HepG2 (cell line): ENCODE results near the gene ANKRA2. TPM values are rescaled to one million over a fixed set of nuclear protein-coding genes. Genes with fewer than 3 reads are reported as not detected.
A peak's percentile ranks its signal among the peaks of the same experiment; 100 is the strongest.

ENCODE experiments used
- BRF2 ChIP-seq: sonication (generic); formaldehyde crosslinking; IDR thresholded peaks from 2 replicates; pipeline ENCODE4 v1.8.1; 2022; ENCODE audit warnings: mild to moderate bottlenecking, missing genetic modification reagents
- GABPB1 ChIP-seq: IDR thresholded peaks from 2 replicates; pipeline ENCODE4 v1.6.1; 2016; ENCODE audit warnings: mild to moderate bottlenecking, missing genetic modification reagents, moderate library complexity, missing compliant biosample characterization
- HIC2 ChIP-seq: sonication (generic); formaldehyde crosslinking; IDR thresholded peaks from 2 replicates; pipeline ENCODE4 v1.9.0; 2022; ENCODE audit warnings: low read depth, missing genetic modification reagents
- LCORL ChIP-seq, 2 experiments: fragments of 450-650 bp in 1 of 2; sonication (generic) in 1 of 2; formaldehyde crosslinking in 1 of 2; IDR thresholded peaks; 2 replicates each; pipeline versions ENCODE4 v1.5.0 to v1.6.1; 2017 to 2020; ENCODE audit warnings: antibody characterized with exemption in 1 of 2, missing genetic modification reagents in 1 of 2
- MBD4 ChIP-seq: IDR thresholded peaks from 2 replicates; pipeline ENCODE4 v1.6.1; 2012; ENCODE audit warnings: low read length, inconsistent platforms, borderline replicate concordance
- MZF1 ChIP-seq: sonication (generic); formaldehyde crosslinking; IDR thresholded peaks from 2 replicates; pipeline ENCODE4 v1.8.1; 2023; ENCODE audit warnings: mild to moderate bottlenecking, missing genetic modification reagents, borderline replicate concordance
- NBN ChIP-seq: fragments of 450-650 bp; conservative IDR thresholded peaks from 2 replicates; pipeline ENCODE4 v1.6.1; 2017
- NCOA5 ChIP-seq: sonication (generic); formaldehyde crosslinking; IDR thresholded peaks from 2 replicates; pipeline ENCODE4 v1.4.0; 2020; ENCODE audit warnings: missing genetic modification reagents
- NFKBIZ ChIP-seq: IDR thresholded peaks from 2 replicates; pipeline ENCODE4 v1.6.1; 2018; ENCODE audit warnings: missing genetic modification reagents, missing compliant biosample characterization
- NR2F1 ChIP-seq, 2 experiments: fragments of 450-650 bp in 1 of 2; formaldehyde crosslinking in 1 of 2; IDR thresholded peaks; 2 replicates each; pipeline versions ENCODE4 v1.5.0 to v1.6.1; 2016 to 2020; ENCODE audit warnings: mild to moderate bottlenecking in 1 of 2, missing compliant biosample characterization in 1 of 2, missing genetic modification reagents in 1 of 2, moderate library complexity in 1 of 2
- RAD21 ChIP-seq: fragments of 450-650 bp; formaldehyde crosslinking; IDR thresholded peaks from 2 replicates; pipeline ENCODE4 v1.5.0; 2020; ENCODE audit warnings: mild to moderate bottlenecking
- RAD51 ChIP-seq: fragments of 450-650 bp; IDR thresholded peaks from 2 replicates; pipeline ENCODE4 v1.6.1; 2016; ENCODE audit warnings: borderline replicate concordance
- SUZ12 ChIP-seq: fragments of 150-350 bp; IDR thresholded peaks from 2 replicates; pipeline ENCODE4 v1.6.1; 2014; ENCODE audit warnings: low read depth, low read length
- TAF1 ChIP-seq: sonication (generic); formaldehyde crosslinking; IDR thresholded peaks from 2 replicates; pipeline ENCODE4 v1.4.0; 2020; ENCODE audit warnings: missing genetic modification reagents
- TEF ChIP-seq: sonication (generic); formaldehyde crosslinking; IDR thresholded peaks from 2 replicates; pipeline ENCODE4 v1.5.0; 2020; ENCODE audit warnings: missing genetic modification reagents
- ZC3H4 ChIP-seq: sonication (generic); formaldehyde crosslinking; IDR thresholded peaks from 2 replicates; pipeline ENCODE4 v1.4.0; 2020; ENCODE audit warnings: missing genetic modification reagents, borderline replicate concordance
- ZNF367 ChIP-seq: sonication (generic); formaldehyde crosslinking; IDR thresholded peaks from 2 replicates; pipeline ENCODE4 v1.4.0; 2020; ENCODE audit warnings: missing genetic modification reagents, borderline replicate concordance
- ZNF562 ChIP-seq: sonication (generic); formaldehyde crosslinking; IDR thresholded peaks from 2 replicates; pipeline ENCODE4 v1.8.0; 2022; ENCODE audit warnings: missing genetic modification reagents, borderline replicate concordance
- ZNF605 ChIP-seq: sonication (generic); formaldehyde crosslinking; IDR thresholded peaks from 2 replicates; pipeline ENCODE4 v1.8.0; 2022; ENCODE audit warnings: mild to moderate bottlenecking, missing genetic modification reagents
- polyA plus RNA-seq, 8 experiments: library from polyadenylated mRNA; depleted of rRNA in 3 of 8; stranded (reverse) in 7 of 8; unstranded in 1 of 8; fragments of >200 nt; fragmentation: Illumina TruSeq in 4 of 8; extraction: Trizol in 4 of 8; gene quantifications; 2 replicates each; pipeline versions ENCODE4 v1.2.1 to v1.2.3, GENCODE V29; 2011 to 2016; ENCODE audit warnings: low read depth in 4 of 8, missing spikeins in 1 of 8, mixed read lengths in 1 of 8; ENCODE audit not compliant: insufficient read depth in 1 of 8
- total RNA-seq, 5 experiments: library from RNA; depleted of rRNA; stranded (reverse); fragments of >200 nt; fragmentation: Illumina TruSeq; extraction: Trizol; gene quantifications; 2 replicates each; pipeline ENCODE4 v1.2.3, GENCODE V29; 2016; ENCODE audit warnings: low read depth in 1 of 5
- TF ChIP-seq, protein P1 (sequence below): sonication (generic); formaldehyde crosslinking; IDR thresholded peaks from 2 replicates; pipeline ENCODE4 v1.4.0; 2020; ENCODE audit warnings: missing genetic modification reagents, mild to moderate bottlenecking, borderline replicate concordance
- TF ChIP-seq, protein P2 (sequence below): sonication (generic); formaldehyde crosslinking; IDR thresholded peaks from 2 replicates; pipeline ENCODE4 v1.9.0; 2021; ENCODE audit warnings: missing genetic modification reagents, borderline replicate concordance

Gene ANKRA2
- total and polyA plus RNA-seq, 2 of the 13 experiments (the other 11 are each of a cell fraction or from before 2014, with no cell fraction given) = 23.6 to 33.6 TPM

DNA sequence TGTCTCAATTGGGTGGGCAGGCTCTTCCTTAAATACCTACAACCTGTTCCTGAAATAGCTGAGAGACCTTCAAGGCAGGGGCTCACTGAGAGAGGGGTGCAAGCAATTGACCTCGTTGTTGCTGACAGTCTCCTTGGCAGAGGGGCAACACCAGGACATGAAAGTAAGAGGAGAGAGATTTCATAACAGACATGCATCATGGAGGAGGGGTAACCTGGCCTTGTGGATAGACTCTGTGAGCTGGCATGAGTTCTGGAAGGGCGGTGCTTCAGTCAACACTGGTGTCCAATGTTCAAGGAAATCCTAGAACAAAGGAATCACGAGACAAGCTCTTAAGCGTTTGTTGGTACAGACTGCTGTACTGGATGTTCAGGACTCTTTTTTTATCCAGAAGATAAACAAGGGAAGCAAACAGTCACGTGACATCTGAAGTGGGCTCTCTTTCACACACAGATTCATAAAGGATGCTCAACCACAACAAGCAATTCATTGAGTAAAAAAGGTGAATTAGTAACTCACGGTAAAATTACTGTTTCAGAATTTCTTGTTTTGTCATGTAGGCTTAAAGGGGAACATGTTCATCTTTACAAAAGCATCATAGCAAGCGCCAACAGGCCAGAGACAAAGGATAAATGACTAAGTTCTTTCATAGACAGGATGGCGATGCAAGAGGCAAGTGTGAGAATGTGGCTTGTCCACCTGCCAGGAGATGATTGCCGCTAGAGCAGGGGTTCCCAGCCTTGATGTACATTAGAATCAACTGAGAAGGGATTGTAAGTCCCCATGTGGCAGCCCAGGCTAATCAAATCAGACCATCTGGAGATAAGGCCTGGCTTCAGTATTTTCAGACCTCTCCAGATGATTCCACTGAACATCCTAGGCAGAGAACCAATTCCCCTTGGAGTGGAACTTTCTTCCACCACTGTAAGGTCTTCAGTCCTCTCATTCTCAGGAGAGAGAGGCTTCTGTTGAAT is 20.7 kb downstream of the ANKRA2 start (continued):
- TF ChIP-seq LCORL (IDR thresholded peaks at IDR 0.05) = peak; percentile 71
- TF ChIP-seq LCORL (CRISPR knock-in tag; IDR thresholded peaks at IDR 0.05) = peak; percentile 78
- peak in 1 of 2 experiments; percentile 59; a peak in 1 of 4 replicates for TF ChIP-seq NR2F1 (CRISPR knock-in tag; IDR thresholded peaks at IDR 0.05)
- peak; percentile 99 for TF ChIP-seq RAD51
- no peak for TF ChIP-seq SUZ12
- TF ChIP-seq GABPB1 (CRISPR knock-in tag) = peak; percentile 55
- no peak for TF ChIP-seq NCOA5 (CRISPR knock-in tag)
- no peak for TF ChIP-seq NBN
- no peak for TF ChIP-seq MZF1 (CRISPR knock-in tag)
- no peak for TF ChIP-seq NFKBIZ (CRISPR knock-in tag)
- TF ChIP-seq ZNF367 (CRISPR knock-in tag) = no peak
- TF ChIP-seq, protein P1, sequence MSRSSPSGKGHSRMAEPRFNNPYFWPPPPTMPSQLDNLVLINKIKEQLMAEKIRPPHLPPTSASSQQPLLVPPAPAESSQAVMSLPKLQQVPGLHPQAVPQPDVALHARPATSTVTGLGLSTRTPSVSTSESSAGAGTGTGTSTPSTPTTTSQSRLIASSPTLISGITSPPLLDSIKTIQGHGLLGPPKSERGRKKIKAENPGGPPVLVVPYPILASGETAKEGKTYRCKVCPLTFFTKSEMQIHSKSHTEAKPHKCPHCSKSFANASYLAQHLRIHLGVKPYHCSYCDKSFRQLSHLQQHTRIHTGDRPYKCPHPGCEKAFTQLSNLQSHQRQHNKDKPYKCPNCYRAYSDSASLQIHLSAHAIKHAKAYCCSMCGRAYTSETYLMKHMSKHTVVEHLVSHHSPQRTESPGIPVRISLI (CRISPR knock-in tag) = peak; percentile 99
- TF ChIP-seq TAF1 (CRISPR knock-in tag) = peak; percentile 11
- peak; percentile 89; the same call in 1 of the 2 replicates for TF ChIP-seq BRF2 (CRISPR knock-in tag)
- TF ChIP-seq HIC2 = peak; percentile 84; the same call in 1 of the 2 replicates
- TF ChIP-seq ZNF605 (CRISPR knock-in tag) = peak; percentile 76
- peak; percentile 25; the same call in 1 of the 2 replicates for TF ChIP-seq MBD4
- no peak for TF ChIP-seq ZNF562 (CRISPR knock-in tag)
- no peak for TF ChIP-seq TEF (CRISPR knock-in tag)
- TF ChIP-seq, protein P2, sequence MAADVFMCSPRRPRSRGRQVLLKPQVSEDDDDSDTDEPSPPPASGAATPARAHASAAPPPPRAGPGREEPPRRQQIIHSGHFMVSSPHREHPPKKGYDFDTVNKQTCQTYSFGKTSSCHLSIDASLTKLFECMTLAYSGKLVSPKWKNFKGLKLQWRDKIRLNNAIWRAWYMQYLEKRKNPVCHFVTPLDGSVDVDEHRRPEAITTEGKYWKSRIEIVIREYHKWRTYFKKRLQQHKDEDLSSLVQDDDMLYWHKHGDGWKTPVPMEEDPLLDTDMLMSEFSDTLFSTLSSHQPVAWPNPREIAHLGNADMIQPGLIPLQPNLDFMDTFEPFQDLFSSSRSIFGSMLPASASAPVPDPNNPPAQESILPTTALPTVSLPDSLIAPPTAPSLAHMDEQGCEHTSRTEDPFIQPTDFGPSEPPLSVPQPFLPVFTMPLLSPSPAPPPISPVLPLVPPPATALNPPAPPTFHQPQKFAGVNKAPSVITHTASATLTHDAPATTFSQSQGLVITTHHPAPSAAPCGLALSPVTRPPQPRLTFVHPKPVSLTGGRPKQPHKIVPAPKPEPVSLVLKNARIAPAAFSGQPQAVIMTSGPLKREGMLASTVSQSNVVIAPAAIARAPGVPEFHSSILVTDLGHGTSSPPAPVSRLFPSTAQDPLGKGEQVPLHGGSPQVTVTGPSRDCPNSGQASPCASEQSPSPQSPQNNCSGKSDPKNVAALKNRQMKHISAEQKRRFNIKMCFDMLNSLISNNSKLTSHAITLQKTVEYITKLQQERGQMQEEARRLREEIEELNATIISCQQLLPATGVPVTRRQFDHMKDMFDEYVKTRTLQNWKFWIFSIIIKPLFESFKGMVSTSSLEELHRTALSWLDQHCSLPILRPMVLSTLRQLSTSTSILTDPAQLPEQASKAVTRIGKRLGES (CRISPR knock-in tag) = peak; percentile 68; the same call in 1 of the 2 replicates
- no peak for TF ChIP-seq RAD21 (CRISPR knock-in tag)
- TF ChIP-seq ZC3H4 (CRISPR knock-in tag) = no peak
